ENCODE results near the gene SEC14L5.
A peak's percentile ranks its signal among the peaks of the same experiment; 100 is the strongest.

Gene SEC14L5

DNA sequence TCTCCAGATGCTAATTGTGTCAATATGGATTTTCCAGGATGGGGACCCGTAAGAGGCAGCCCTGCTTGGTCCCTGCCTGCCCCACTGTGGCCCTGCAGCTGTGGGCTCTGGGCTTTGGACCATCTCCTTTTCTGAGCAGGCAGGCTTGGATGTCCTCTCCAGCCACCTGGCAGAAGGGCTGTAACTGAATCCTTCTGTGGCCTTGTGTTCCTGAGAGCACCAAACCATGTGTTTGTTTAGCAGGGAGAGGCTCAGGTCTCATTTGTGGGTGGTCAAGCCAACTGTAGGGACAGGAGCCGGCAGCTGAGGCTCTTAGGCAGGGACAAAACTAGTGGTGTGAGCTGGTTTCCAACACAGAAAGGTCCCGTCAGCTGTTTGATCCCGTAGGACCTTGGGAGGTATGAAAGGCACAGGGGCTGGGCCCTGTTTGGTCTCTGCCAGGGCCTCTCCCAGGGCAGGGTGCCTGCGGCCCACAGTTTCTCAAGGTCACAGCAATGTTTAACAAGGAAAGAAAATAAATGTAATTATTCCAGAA lies 18.5 kb downstream of the SEC14L5 start:
- no peak overlapping the region for H3K4me3 ChIP-seq (ENCODE audit: low read depth, low read length)
- H3K4me1 ChIP-seq (ENCODE audit: control insufficient read depth, insufficient read depth, low read length), result 0 out of 2 replicates have a peak, but pooled peaks cover 2% of the 10 kb centered on the region
- no peaks in the 10 kb centered on the region for H3K36me3 ChIP-seq (ENCODE audit: control insufficient read depth, insufficient read depth, low read length)
- H3K27ac ChIP-seq (ENCODE audit: low read depth, low read length), result no peak overlapping the region
- H3K9ac ChIP-seq (ENCODE audit: low read depth, low read length), result no peak overlapping the region
- H3K9me3 ChIP-seq (ENCODE audit: control insufficient read depth, insufficient read depth, low read length), result no peaks in the 10 kb centered on the region
- H3K27me3 ChIP-seq (ENCODE audit: control insufficient read depth, insufficient read depth, low read length), result no peaks in the 10 kb centered on the region

DNA sequence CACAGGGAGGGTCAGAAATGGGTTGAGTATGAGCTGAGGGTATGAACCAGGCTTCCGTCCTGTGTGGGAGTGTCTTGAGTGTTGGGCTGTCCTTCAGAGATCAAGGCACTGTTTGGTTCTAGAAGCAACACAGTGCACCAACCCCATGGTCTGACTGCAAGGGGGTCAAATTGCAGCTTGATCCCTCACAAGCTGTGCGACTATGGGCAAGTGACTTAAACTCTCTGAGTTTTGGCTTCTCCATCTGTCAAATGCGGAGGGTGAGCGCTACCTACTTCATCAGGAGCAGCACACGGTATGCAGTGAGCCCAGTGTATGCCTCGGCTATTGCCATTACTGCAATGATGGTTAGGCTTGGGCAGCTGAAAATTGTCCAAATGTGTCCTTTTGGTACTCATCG lies 21.0 kb downstream of the SEC14L5 start:
- Histone ChIP-seq H3K4me1 (ENCODE audit: control insufficient read depth, insufficient read depth, low read length) (0 out of 2 replicates have a peak, but pooled peaks cover 2% of the 10 kb centered on the region), H3K4me3 (ENCODE audit: low read depth, low read length) (no peak overlapping the region), H3K9me3 (ENCODE audit: control insufficient read depth, insufficient read depth, low read length) (no peaks in the 10 kb centered on the region), H3K27me3 (ENCODE audit: control insufficient read depth, insufficient read depth, low read length) (no peaks in the 10 kb centered on the region), H3K9ac (ENCODE audit: low read depth, low read length) (no peak overlapping the region), H3K36me3 (ENCODE audit: control insufficient read depth, insufficient read depth, low read length) (no peaks in the 10 kb centered on the region), H3K27ac (ENCODE audit: low read depth, low read length) (no peak overlapping the region)

DNA sequence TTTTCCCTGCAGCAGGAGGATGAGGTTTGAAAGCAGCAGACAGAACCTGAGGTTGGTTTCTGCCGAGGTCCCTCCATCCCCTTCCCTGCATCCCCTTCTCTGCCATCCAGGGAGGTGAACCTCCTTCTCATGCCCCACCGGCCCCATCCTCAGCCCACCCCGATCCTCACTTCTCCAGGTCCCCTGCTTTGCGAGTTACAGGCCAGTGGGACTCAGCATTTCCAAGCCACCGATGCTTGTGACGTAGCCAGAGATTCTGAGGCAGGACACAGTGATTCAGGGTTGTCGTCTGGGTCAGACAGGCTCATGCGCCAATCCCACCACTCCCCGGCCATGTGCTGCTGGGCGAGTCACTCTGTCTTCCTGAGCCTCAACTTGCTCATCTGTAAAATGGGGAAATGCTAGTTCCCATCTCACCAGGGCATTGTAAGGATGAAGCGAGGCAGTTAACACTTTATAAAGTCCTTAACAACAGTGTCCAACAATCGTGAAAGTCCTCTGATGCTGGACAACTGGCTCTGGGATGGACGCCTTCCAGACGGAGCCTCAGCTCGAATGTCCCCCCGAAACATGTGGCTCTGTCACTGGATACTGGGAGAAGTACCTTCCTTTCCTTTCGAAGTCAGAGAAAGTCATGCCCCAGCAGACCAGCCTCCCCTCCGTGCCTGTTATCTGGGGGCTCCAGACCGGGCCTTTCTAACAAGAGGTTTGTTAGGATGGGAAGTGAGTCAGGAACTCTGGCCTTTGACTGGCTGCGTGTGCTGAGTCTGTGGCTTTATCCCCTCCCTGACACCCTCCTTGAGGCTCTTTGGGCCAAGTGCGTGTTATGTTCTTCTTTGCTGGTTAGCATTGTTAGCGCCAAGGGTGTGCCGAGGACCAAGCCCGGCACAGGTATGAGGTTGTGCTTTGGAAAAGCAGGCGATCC lies 21.9 kb downstream of the SEC14L5 start:
- H3K27me3 ChIP-seq (ENCODE audit: control insufficient read depth, insufficient read depth, low read length), result no peaks in the 10 kb centered on the region
- H3K27ac ChIP-seq (ENCODE audit: low read depth, low read length), result no peak overlapping the region
- H3K4me3 ChIP-seq (ENCODE audit: low read depth, low read length), result no peak overlapping the region
- H3K4me1 ChIP-seq (ENCODE audit: control insufficient read depth, insufficient read depth, low read length), result 0 out of 2 replicates have a peak, but pooled peaks cover 2% of the 10 kb centered on the region
- no peaks in the 10 kb centered on the region for H3K9me3 ChIP-seq (ENCODE audit: control insufficient read depth, insufficient read depth, low read length)
- no peak overlapping the region for H3K9ac ChIP-seq (ENCODE audit: low read depth, low read length)
- no peaks in the 10 kb centered on the region for H3K36me3 ChIP-seq (ENCODE audit: control insufficient read depth, insufficient read depth, low read length)

DNA sequence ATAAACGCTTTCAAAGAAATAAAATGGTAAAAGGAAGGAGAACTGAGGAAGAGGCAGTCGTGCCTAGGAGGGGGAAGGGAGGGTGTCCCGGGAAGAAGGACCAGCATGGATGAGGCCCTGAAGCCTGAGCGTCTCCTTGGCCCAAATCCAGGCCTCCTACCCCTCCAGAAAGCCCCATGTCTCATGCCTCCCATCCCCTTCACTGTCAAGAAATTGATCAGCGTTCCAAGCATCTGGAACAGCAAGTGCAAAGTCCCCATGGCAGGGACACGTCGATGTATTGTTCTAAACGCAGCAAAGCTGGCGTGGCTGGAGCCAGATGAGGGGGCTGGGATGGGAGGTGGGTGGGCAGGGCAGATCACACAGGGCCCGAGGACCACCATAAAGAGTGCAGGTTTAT lies 22.6 kb downstream of the SEC14L5 start:
- Histone ChIP-seq H3K4me3 (ENCODE audit: low read depth, low read length) (no peak overlapping the region), H3K9me3 (ENCODE audit: control insufficient read depth, insufficient read depth, low read length) (no peaks in the 10 kb centered on the region), H3K9ac (ENCODE audit: low read depth, low read length) (no peak overlapping the region), H3K27me3 (ENCODE audit: control insufficient read depth, insufficient read depth, low read length) (no peaks in the 10 kb centered on the region), H3K4me1 (ENCODE audit: control insufficient read depth, insufficient read depth, low read length) (0 out of 2 replicates have a peak, but pooled peaks cover 2% of the 10 kb centered on the region), H3K36me3 (ENCODE audit: control insufficient read depth, insufficient read depth, low read length) (no peaks in the 10 kb centered on the region), H3K27ac (ENCODE audit: low read depth, low read length) (no peak overlapping the region)

DNA sequence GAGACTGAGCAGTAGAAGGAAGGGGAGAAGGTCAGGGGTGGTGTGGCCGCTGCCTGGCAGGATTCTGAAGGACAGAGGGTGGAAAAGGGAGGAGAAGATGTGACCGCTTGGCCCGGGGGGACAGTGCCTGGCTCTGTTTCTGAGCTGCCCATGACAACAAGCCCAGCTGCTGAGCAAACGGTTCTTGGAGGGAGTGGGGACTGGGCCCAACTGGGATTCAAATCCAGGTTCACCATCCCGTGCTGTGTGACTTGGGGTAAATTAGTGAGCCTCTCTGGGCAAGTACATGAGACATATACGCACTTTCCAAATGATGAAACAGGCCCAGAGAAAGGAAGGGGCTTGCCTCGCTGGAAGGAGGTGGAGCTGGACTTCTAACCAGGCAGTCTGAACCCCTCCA lies 23.3 kb downstream of the SEC14L5 start:
- H3K9ac ChIP-seq (ENCODE audit: low read depth, low read length), result no peak overlapping the region
- H3K27me3 ChIP-seq (ENCODE audit: control insufficient read depth, insufficient read depth, low read length), result peaks cover 8% of the 10 kb centered on the region
- H3K4me1 ChIP-seq (ENCODE audit: control insufficient read depth, insufficient read depth, low read length), result 0 out of 2 replicates have a peak, but pooled peaks cover 1% of the 10 kb centered on the region
- H3K9me3 ChIP-seq (ENCODE audit: control insufficient read depth, insufficient read depth, low read length), result no peaks in the 10 kb centered on the region
- no peak overlapping the region for H3K27ac ChIP-seq (ENCODE audit: low read depth, low read length)
- H3K4me3 ChIP-seq (ENCODE audit: low read depth, low read length), result no peak overlapping the region
- H3K36me3 ChIP-seq (ENCODE audit: control insufficient read depth, insufficient read depth, low read length), result no peaks in the 10 kb centered on the region

DNA sequence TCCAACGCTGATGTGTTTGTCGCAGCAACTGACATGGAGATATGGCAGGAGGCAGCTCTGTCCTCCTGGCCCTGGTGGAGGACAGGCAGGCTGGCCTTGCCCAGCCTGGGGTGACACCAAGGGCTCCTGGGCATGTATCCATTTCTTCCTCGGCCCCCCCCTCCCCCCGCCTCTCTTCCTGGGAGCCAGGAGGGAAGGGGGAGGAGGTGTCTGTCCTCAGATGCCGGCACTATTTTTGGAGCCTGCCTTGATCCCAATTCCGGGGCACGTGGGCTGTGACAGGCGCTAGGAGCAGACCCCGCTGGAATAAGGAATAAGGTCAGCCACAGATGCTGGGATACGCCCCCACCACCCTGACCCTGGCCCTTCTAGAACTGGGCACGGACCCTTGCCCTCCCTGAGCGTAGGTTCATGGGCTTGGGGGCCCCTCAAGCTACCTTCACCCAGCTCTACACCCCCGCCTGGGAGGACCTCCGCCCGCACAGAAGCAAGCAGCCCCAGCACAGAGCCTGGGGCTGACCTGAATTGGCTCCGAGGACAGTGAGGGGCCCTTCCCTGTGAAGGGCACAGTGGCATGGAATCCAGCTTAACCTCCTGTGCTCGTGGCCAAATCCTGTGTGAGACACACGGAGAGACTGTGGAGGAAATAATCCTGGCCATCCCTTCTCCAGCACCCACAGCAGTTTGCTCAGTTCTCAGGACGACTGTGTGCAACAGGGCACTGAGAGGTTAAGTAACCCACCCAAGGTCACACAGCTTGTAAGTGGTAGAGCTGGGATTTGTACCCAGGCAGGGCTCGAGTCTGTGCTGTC lies 24.1 kb downstream of the SEC14L5 start:
- no peaks in the 10 kb centered on the region for H3K36me3 ChIP-seq (ENCODE audit: control insufficient read depth, insufficient read depth, low read length)
- no peaks in the 10 kb centered on the region for H3K4me1 ChIP-seq (ENCODE audit: control insufficient read depth, insufficient read depth, low read length)
- peaks cover 16% of the 10 kb centered on the region for H3K27me3 ChIP-seq (ENCODE audit: control insufficient read depth, insufficient read depth, low read length)
- H3K4me3 ChIP-seq (ENCODE audit: low read depth, low read length), result no peak overlapping the region
- H3K9me3 ChIP-seq (ENCODE audit: control insufficient read depth, insufficient read depth, low read length), result no peaks in the 10 kb centered on the region
- no peak overlapping the region for H3K9ac ChIP-seq (ENCODE audit: low read depth, low read length)
- no peak overlapping the region for H3K27ac ChIP-seq (ENCODE audit: low read depth, low read length)

DNA sequence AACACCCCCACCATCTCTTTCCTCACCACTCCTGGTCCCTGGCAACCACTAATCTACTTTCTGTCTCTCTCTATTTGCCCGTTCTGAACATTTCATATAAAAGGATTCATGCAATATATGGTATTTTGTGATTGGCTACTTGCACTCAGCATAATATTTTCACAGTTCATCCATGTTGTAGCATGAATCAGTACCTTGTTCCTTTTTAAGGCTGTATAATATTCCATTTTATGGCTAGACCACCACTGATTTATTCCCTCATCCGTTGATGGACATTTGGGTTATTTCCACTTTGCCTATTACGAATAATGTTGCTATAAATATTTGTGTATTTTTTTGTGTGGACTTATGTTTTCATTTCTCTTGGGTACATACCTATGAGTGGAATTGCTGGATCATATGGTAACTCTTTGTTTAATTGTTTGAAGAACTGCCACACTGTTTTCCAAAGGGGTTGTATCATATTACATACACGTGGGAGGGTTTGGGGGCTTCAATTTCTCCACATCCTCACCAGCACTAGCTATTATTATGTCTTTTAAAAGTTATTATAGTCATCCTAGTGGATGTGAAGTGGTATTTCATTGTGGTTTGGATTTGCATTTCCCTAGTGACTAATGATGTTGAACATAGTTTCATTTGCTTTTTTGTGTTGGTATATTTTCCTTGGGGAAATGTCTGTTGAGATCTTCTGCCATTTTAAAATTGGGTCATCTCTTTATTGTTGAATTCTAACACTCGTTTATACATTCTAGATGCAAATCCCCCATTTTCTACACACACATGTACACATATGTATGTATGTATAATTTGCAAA lies 26.3 kb downstream of the SEC14L5 start:
- Histone ChIP-seq H3K36me3 (ENCODE audit: control insufficient read depth, insufficient read depth, low read length) (no peaks in the 10 kb centered on the region), H3K4me3 (ENCODE audit: low read depth, low read length) (no peak overlapping the region), H3K27ac (ENCODE audit: low read depth, low read length) (no peak overlapping the region), H3K4me1 (ENCODE audit: control insufficient read depth, insufficient read depth, low read length) (no peaks in the 10 kb centered on the region), H3K9me3 (ENCODE audit: control insufficient read depth, insufficient read depth, low read length) (no peaks in the 10 kb centered on the region), H3K27me3 (ENCODE audit: control insufficient read depth, insufficient read depth, low read length) (peaks cover 33% of the 10 kb centered on the region), H3K9ac (ENCODE audit: low read depth, low read length) (no peak overlapping the region)

DNA sequence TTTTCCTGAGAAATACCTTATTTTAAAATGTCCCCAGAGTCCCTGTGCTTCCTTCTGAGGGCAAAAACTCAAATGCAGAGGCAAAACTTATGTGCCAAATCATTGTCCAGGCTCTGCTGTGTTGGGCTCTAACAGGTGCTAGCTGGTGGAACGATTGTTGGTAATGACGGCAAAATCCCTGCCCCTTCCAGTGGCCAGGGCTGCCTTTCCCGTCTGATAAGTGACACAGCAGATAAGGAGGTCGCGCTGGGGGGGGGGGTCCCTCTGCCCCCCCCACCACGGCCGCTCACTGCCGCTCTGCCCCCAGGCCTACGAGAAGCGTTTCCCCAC lies 29.1 kb downstream of the SEC14L5 start:
- Histone ChIP-seq H3K27ac (ENCODE audit: low read depth, low read length) (no peak overlapping the region), H3K9me3 (ENCODE audit: control insufficient read depth, insufficient read depth, low read length) (no peaks in the 10 kb centered on the region), H3K9ac (ENCODE audit: low read depth, low read length) (no peak overlapping the region), H3K4me1 (ENCODE audit: control insufficient read depth, insufficient read depth, low read length) (no peaks in the 10 kb centered on the region), H3K4me3 (ENCODE audit: low read depth, low read length) (peak overlapping the region; percentile 31; the same call in 1 of the 2 replicates), H3K27me3 (ENCODE audit: control insufficient read depth, insufficient read depth, low read length) (peaks cover 33% of the 10 kb centered on the region), H3K36me3 (ENCODE audit: control insufficient read depth, insufficient read depth, low read length) (no peaks in the 10 kb centered on the region)

DNA sequence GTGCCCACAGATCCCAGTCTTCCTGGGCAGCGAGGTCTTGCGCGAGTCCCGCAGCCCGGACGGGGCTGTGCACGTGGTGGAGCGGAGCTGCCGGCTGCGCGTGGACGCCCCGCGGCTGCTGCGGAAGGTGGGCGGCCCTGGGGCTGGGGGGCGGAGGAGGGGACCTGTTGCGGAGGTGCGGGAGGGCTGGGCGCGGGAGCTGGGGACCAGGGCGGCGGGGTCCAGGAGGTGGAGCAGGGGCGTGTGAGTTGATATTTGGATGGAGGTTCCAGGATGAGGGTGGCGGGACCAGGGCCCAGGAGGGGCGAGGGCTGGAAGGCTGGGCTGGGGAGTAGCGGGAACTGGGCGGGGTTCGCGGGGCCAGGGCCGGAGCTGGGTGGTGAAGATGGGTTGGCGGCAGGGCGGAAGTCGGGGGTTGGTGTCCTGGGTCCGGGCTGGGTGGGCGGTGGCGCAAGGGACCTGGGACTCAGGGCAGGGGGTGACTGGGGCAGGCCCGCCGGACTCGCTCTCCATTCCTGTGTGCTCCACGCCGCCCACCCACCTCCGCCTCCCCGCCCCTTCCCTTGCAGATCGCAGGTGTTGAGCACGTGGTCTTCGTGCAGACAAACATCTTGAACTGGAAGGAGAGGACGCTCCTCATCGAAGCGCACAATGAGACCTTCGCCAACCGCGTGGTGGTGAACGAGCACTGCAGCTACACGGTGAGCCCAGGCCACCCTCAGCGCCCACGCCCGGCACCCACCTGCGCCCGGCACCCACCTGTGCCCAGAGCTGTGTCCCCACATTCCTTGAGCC lies 29.6 kb downstream of the SEC14L5 start:
- H3K9me3 ChIP-seq (ENCODE audit: control insufficient read depth, insufficient read depth, low read length), result no peaks in the 10 kb centered on the region
- no peak overlapping the region for H3K9ac ChIP-seq (ENCODE audit: low read depth, low read length)
- peak overlapping the region; percentile 31; the same call in 1 of the 2 replicates for H3K4me3 ChIP-seq (ENCODE audit: low read depth, low read length)
- H3K4me1 ChIP-seq (ENCODE audit: control insufficient read depth, insufficient read depth, low read length), result no peaks in the 10 kb centered on the region
- no peaks in the 10 kb centered on the region for H3K36me3 ChIP-seq (ENCODE audit: control insufficient read depth, insufficient read depth, low read length)
- no peak overlapping the region for H3K27ac ChIP-seq (ENCODE audit: low read depth, low read length)
- H3K27me3 ChIP-seq (ENCODE audit: control insufficient read depth, insufficient read depth, low read length), result peaks cover 33% of the 10 kb centered on the region

DNA sequence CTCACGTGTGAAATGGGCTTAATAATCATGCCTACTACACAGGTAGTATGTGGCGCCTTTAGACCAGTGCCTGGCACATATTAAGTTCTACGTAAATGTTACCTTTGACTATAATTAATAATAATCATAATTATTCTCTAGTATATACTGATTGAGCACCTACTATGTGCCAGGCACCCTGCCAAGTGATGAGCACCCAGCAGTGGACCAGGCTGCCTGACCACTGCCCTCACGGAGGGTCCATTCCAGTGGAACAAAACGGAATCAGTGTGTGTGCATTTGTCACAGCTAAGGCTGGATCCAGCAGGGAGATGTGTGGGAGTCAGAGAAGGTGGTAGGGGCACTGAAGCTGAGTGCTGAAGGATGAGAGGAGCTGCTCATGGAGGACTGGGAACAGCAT lies 30.5 kb downstream of the SEC14L5 start:
- Histone ChIP-seq H3K27me3 (ENCODE audit: control insufficient read depth, insufficient read depth, low read length) (peaks cover 33% of the 10 kb centered on the region), H3K9ac (ENCODE audit: low read depth, low read length) (no peak overlapping the region), H3K27ac (ENCODE audit: low read depth, low read length) (no peak overlapping the region), H3K36me3 (ENCODE audit: control insufficient read depth, insufficient read depth, low read length) (no peaks in the 10 kb centered on the region), H3K4me1 (ENCODE audit: control insufficient read depth, insufficient read depth, low read length) (no peaks in the 10 kb centered on the region), H3K9me3 (ENCODE audit: control insufficient read depth, insufficient read depth, low read length) (no peaks in the 10 kb centered on the region), H3K4me3 (ENCODE audit: low read depth, low read length) (no peak overlapping the region)

All from HUES48 (cell line).